ENCODE data around the gene PLCD4.

The PLCD4 gene

DNA sequence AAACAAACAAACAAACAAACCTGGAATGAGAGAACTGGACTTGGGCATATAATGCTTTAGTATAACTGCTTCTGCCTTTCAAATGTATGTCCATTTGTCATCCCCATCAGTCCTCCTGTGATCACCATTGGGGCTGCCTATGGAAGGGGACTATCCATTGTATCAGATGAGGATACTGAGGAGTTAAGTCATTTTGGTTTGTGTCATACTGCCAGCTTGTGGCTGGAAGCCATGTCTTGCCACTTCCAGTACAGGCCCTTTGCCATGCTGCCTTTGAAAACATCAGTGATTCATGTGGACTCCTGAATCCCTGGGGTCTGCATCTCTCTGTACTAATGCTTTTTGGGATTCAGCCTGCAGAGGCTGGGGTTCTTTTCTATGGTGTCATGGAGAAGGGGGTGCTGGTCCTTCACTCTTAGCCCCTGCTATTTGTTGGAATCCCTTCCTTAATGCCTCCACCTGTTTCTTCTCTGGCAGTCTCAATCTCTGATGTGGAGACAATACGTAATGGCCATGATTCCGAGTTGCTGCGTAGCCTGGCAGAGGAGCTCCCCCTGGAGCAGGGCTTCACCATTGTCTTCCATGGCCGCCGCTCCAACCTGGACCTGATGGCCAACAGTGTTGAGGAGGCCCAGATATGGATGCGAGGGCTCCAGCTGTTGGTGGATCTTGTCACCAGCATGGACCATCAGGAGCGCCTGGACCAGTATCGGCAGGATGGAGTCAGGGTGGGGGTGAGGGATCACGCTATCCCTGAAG lies 10.6 kb downstream of the PLCD4 start:
- DNase-seq (ENCODE audit: low spot score), result no peak
- FAIRE-seq, result no peak

DNA sequence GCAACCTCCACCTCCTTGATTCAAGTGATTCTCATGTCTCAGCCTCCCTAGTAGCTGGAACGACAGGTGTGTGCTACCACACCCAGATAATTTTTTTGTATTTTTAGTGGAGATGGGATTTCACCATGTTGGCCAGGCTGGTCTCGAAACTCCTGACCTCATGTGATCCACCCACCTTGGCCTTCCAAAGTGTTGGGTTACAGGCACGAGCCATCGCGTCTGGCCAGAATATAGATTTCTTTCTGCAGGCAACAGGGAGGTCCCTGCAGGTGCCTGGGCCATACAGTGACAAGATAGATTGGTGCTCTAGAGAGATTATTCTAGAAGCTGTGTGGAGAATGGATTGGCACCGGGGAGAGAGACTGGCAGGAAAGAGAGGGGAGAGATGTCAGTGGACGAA lies 13.3 kb downstream of the PLCD4 start:
- no peak for FAIRE-seq
- no peak for DNase-seq (ENCODE audit: low spot score)

DNA sequence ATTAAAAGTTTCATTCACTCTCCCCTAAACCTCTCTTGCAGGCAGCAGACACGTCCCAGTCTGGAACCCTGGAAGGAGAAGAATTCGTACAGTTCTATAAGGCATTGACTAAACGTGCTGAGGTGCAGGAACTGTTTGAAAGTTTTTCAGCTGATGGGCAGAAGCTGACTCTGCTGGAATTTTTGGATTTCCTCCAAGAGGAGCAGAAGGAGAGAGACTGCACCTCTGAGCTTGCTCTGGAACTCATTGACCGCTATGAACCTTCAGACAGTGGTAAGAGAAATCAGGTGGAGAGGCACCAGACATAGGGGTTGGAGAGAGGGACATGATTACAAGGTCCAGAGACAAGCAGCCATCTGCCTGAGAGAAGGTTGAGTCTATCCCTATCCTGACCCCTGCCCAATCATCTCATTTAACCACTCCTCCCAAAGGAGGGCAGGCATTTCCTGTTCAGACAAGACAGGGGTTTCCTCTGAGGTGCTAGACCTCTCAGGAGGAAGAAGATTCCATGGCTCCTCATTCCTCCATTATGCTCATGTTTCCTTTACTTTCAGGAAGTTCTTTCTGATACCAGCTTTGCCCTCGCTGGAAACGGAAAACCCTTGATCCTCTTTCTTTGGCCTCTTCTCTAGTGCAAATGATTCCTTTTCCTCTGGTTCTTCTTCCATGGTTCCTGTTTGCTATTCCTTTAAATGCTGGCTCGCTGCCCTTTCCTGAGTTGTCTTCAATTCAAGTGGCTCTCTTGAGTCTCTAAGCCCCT lies 15.1 kb downstream of the PLCD4 start:
- DNase-seq (ENCODE audit: low spot score) (no peak), FAIRE-seq (no peak)

GRCh38 chr2:218623366-218623705 lies 15.6 kb downstream of the PLCD4 start:
- no peak for FAIRE-seq
- DNase-seq (ENCODE audit: low spot score), result no peak

DNA sequence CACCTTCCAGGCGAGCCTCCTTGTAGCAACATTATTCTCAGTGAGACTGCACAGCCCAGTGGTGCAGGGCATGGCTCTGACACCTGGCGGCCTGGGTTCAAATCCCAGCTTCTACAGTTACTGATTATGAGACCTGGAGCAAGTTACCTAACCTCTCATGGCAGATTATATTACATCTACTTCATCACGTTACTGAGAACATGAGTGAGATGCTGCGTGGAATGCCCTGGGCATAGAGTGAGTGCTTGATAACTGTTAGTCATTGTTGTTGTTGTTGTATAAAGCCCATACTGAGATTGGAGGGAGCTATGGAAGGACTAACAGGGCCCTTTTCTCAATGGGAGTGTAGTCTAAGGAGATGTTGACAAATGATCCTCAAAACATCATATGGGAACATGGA lies 18.7 kb downstream of the PLCD4 start:
- DNase-seq (ENCODE audit: low spot score) (no peak), FAIRE-seq (no peak)

GRCh38 chr2:218627939-218628338 lies 20.2 kb downstream of the PLCD4 start:
- DNase-seq (ENCODE audit: low spot score) (no peak), FAIRE-seq (no peak)

DNA sequence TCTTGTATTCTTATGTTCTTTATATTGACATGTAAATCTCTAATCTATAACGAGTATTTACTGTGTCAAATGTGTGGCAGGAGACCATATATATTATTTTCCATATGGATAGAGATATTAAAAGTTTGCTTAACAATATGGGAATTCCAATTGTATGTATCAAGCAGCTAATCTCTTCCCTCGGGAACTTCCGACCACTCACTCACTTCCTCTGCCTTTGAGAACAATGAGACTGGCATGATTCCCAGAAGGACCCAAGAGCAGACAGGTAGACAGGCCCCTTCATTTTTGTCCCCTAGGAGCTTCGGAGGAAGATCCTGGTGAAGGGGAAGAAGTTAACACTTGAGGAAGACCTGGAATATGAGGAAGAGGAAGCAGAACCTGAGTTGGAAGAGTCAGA lies 24.1 kb downstream of the PLCD4 start:
- no peak for DNase-seq (ENCODE audit: low spot score)
- FAIRE-seq, result no peak

- FAIRE-seq (no peak), DNase-seq (ENCODE audit: low spot score) (no peak)
Measured at GRCh38 chr2:218635719-218636118, 28.0 kb downstream of the PLCD4 start.

DNA sequence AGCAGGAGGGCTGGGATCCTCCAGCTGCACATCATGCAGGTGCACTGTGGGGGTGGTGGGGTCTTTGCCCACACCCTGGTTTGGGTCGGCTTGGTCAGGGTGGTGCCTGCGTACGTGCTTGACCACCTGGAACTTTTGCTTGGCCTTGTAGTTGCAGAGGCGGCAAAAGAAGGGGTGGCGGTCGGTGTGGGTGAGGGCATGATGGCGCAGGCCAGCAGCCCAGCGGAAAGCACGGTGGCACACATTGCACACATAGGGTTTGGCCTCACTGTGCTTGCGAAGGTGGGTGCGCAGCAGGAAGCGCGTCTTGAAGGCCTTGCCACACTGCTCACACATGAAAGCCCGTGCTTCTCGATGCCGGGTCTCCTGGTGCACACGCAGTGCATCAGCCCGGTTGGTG lies 30.7 kb downstream of the PLCD4 start:
- FAIRE-seq (no peak), DNase-seq (ENCODE audit: low spot score) (no peak)

DNA sequence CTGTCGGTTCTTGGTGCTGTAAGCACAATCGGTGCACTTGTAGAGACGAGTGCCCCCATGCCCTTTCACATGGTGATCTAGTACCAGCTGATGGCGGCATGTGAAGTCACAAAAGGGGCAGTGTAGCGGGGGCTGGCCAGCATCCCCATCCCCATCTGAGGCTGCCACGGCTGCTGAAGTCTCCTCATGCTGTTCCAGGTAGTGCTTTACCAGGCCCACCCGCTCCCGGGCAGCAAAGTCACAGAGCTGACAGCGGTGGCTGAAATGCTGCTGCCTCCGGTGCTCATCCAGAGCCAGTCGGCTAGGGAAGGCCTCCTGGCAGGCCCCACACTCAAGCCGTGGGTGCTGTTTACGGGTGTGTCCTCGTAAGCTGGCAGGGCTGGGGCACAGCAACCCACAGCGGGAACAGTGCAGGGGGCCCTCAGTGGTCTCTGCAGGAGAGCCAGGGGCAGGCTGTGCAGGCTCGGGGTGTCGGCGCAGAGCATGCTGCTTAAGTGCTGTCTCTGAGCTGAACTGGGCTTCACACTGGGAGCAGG lies 34.5 kb downstream of the PLCD4 start:
- DNase-seq (ENCODE audit: low spot score) (no peak), FAIRE-seq (no peak)

- DNase-seq (ENCODE audit: low spot score) (no peak), FAIRE-seq (no peak)
Measured at GRCh38 chr2:218642786-218643185, 35.1 kb downstream of the PLCD4 start.

- DNase-seq (ENCODE audit: low spot score) (no peak), FAIRE-seq (no peak)
Measured at GRCh38 chr2:218643751-218644310, 36.1 kb downstream of the PLCD4 start.

DNA sequence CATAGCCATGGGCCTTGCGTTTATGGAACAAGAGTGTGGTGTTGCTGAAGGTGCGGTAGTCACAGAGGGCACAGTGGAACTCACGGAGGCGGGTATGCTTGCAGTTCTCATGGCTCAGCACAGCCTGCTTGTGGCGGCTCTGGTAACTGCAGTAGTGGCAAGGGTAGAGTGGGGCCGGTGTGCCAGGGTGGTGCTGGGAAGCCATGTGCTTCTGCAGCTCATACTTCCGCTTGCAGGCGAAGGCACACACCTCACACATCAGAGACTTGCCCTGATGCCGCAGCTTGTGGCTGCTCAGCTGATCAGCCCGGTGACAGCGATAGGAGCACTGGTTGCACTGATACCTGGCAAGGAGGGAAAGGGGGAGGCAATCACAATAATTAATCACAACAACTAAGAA lies 37.0 kb downstream of the PLCD4 start:
- no peak for FAIRE-seq

GRCh38 chr2:218645126-218645525 lies 37.4 kb downstream of the PLCD4 start:
- FAIRE-seq (no peak), DNase-seq (ENCODE audit: low spot score) (no peak)

More for the DNA sequence above, 37.0 kb downstream of the PLCD4 start:
- DNase-seq (ENCODE audit: low spot score), result no peak

DNA sequence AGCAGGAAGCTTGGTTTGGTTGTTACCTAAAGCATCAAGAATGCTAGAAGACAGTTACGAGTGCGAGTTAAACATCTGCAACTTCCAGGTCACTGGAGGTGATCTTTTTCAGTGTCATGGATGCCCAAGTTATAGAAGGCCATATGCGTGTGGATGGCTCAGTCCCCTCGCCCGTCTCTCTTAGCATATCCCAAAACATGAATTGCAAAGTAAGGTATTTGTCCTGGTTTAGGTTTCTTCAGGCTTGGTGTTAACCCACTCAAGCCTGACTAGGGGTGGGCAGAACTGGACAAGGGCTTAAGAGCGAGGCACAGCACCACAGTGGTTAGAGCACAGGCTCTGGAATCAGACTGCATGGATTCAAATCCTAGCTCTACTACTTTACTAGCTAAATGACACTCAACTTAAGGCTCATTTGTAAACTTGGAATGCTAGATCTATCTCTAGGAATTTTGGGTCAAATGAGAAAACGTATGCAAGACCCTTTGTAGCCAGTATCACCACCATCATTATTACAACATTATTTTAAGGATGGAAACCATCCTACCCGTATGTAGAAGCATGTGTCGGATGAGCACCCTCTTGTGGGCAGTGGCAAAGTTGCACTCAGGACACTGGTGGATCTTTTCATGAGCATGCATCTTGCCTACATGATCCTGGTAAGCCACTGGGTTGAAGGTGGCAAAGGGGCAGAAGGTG lies 40.5 kb downstream of the PLCD4 start:
- DNase-seq (ENCODE audit: low spot score) (peak; percentile 63), FAIRE-seq (peak; percentile 74)

GRCh38 chr2:218648787-218649100 lies 41.0 kb downstream of the PLCD4 start:
- DNase-seq (ENCODE audit: low spot score) (no peak), FAIRE-seq (no peak)

DNA sequence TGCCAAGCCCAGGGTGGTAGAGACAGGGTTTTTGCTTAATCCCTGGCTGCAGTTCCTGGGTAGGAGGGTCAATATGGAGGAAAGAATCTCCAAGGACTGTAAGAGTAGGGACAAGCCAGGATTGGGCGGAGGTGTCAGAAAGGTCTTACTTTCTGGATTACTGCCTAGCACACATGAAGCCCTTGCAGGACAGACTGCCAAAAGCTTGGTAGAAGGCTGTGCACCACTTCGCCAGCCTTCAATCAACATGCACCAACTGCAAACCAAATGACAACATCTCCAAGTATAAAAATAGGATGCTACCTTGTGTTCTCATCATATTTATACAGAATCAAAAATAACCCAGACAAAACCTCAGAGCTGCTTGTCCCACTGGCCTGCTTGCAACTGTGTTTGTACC lies 48.1 kb downstream of the PLCD4 start:
- DNase-seq (ENCODE audit: low spot score) (no peak), FAIRE-seq (no peak)

GRCh38 chr2:218658671-218659257 lies 51.1 kb downstream of the PLCD4 start:
- peak; percentile 75 for DNase-seq (ENCODE audit: low spot score)
- FAIRE-seq, result no peak

- FAIRE-seq (no peak), DNase-seq (ENCODE audit: low spot score) (peak; percentile 93)
Measured at GRCh38 chr2:218659258-218659987, 51.7 kb downstream of the PLCD4 start, which contains the start of the genes BCS1L and ZNF142. Gene BCS1L (plus strand): TSS chr2:218659683. CDS start chr2:218660988, 1,305 bp downstream. Gene ZNF142 (minus strand): TSS chr2:218659623. CDS start chr2:218656429, 3,194 bp downstream.

DNA sequence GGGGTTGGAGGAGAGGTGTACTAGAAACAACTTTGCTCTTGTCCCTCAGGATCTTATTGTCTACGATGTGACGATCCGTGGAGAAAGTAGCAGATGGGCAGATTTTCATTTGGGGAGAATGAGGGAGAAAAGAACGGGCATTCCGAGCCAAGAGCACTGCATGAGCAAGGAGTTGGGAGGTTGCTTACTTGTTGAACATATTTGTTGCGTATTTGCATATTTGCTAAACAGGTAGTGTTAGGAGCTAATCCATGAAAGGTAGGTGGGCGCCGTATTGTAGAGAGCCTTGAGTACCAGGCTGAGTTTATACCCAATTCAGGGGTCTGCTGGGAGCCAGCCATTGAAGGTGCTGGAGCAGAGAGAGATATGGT lies 52.3 kb downstream of the PLCD4 start:
- FAIRE-seq, result no peak
- DNase-seq (ENCODE audit: low spot score), result no peak

DNA sequence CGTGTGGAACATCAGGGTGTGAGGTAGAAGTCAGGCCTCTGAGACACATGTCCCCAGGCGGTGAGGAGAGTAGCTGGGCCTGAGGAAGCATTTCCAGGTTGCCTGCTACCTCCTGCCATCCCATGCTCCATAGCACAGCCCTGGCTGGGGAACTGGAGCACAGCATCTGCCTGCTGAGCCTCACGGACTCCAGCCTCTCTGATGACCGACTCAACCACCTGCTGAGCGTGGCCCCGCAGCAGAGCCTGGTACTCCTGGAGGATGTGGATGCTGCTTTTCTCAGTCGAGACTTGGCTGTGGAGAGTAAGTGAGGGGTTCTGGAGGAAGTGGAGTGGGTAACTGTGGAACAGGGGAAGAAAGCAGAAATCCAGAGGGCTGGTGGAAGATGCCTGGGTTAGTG lies 54.7 kb downstream of the PLCD4 start:
- FAIRE-seq (no peak), DNase-seq (ENCODE audit: low spot score) (no peak)

Data from urothelium cell line (cell line).